Mucosa of descending colon (tissue), 3 donors: ENCODE data around the gene SND1. TPM values are rescaled to one million over a fixed set of nuclear protein-coding genes. Genes with fewer than 3 reads are reported as not detected.

Experiments
- ATAC-seq: fragments of 200-7000 bp; cut with Tn5 transposase; one replicate; pipeline ENCODE4 v1.9.1; 2020; ENCODE audit warnings: mild to moderate bottlenecking, moderate library complexity
- DNase-seq, 3 donors: peaks; one replicate each; pipeline ENCODE4 v3.0.0-alpha.2; 2020
- H3K36me3 ChIP-seq: fragments of 200-600 bp; one replicate; pipeline ENCODE4 v1.8.0; 2021; ENCODE audit warnings: low read depth, mild to moderate bottlenecking
- H3K4me1 ChIP-seq: fragments of 200-600 bp; one replicate; pipeline ENCODE4 v1.8.0; 2021; ENCODE audit warnings: low read depth, mild to moderate bottlenecking
- H3K4me3 ChIP-seq: fragments of 200-600 bp; one replicate; pipeline ENCODE4 v1.8.0; 2021; ENCODE audit warnings: mild to moderate bottlenecking
- H3K9me3 ChIP-seq: fragments of 200-600 bp; one replicate; pipeline ENCODE4 v1.8.0; 2021; ENCODE audit warnings: mild to moderate bottlenecking
- CTCF ChIP-seq: fragments of 200-600 bp; IDR thresholded peaks from one replicate; pipeline ENCODE4 v1.8.0; 2022; ENCODE audit warnings: antibody characterized with exemption, mild to moderate bottlenecking
- intact Hi-C, 2 donors: fragments of 100-400 bp; cut with DNase I in 1 of 2; cut with micrococcal nuclease in 1 of 2; formaldehyde crosslinking; loops; one replicate each; pipeline versions ENCODE4 v1.11.0 to v1.11.1; 2022; cut with DNase I, micrococcal nuclease
- total RNA-seq, 3 donors: library from RNA; stranded (reverse); fragmentation: NEBNext Ultra II Directional in 2 of 3; extraction: Animal tissue kit (Norgen Biotek cat#: 25700) in 2 of 3; gene quantifications; one replicate each; pipeline versions ENCODE4 v1.2.1 to v1.2.4, GENCODE V29; 2021 to 2023
- donor health status: DM: no; HTN: no; CAD: no; lungs with moderate emphysema.
- donor health status: DM: no; HTN: no; CAD: no.
- donor health status: DM: no; HTN: yes; CAD: no.

Gene SND1
- total RNA-seq, 3 donors from 2014 or later: 99.0 to 131 (median 106) TPM

GRCh38 chr7:127845522-127846214 is 193.7 kb downstream of the SND1 start:
- peaks cover 32% of the 10 kb centered on the region for H3K4me1 ChIP-seq
- H3K36me3 ChIP-seq: no peaks in the 10 kb centered on the region
- no peaks in the 10 kb centered on the region for H3K9me3 ChIP-seq
- intact Hi-C loops: no loop called here
- DNase-seq: no peak
- no peak overlapping the region for H3K4me3 ChIP-seq
- no peak for TF ChIP-seq CTCF
- no peak for ATAC-seq

GRCh38 chr7:127847641-127848040 is 195.6 kb downstream of the SND1 start:
- TF ChIP-seq CTCF: no peak
- ATAC-seq (peak; percentile 79), DNase-seq (peak in 1 of 3 donors; percentile 14)
- Histone ChIP-seq H3K9me3 (no peaks in the 10 kb centered on the region), H3K4me3 (no peak overlapping the region), H3K36me3 (no peaks in the 10 kb centered on the region), H3K4me1 (peaks cover 39% of the 10 kb centered on the region)
- intact Hi-C loops: no loop called here

DNA sequence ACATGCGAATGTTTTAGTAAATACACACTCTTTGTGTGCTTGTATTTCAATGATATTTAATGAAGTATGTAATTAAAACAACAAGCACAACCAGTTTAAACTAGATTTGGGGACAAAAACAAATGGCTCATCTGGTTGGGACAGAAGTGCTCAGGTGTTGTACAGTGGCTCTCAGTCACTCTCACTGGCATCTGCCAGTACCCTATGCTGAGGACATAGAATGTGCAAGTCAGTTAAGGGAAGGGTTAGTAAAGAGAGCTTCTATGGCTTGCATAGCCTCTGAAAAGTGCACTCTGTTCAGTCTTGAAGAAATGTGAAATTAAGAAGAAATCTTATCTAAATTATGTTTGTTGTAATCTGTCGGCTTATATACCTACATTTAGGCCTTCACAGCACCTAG is 196.2 kb downstream of the SND1 start:
- Histone ChIP-seq H3K9me3 (no peaks in the 10 kb centered on the region), H3K4me3 (no peak overlapping the region), H3K4me1 (peaks cover 37% of the 10 kb centered on the region), H3K36me3 (no peaks in the 10 kb centered on the region)
- intact Hi-C loops: no loop called here
- ATAC-seq (peak; percentile 12), DNase-seq (no peak)
- no peak for TF ChIP-seq CTCF

DNA sequence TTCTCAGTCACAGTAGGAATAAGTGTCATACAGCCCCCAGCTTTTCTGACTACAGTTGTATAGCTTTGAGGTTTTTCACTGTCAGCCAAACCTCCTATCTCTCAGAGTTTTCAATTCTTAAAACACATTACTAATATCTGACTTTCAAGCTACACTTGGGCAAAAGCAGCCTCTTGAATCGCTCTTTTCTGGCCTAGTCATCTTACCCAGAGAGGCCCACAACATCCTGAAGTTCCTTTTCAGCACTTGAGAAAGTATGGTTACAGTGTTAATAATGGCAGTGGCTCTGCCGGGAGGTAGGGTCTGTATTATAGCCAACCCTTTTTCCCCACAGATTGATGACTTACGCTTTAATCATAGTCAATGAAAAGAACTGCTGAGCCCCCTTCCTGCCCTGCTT is 198.2 kb downstream of the SND1 start:
- no peak for TF ChIP-seq CTCF
- DNase-seq (no peak), ATAC-seq (no peak)
- Histone ChIP-seq H3K4me3 (no peak overlapping the region), H3K36me3 (no peaks in the 10 kb centered on the region), H3K4me1 (peaks cover 18% of the 10 kb centered on the region), H3K9me3 (no peaks in the 10 kb centered on the region)
- intact Hi-C loops: no loop called here

GRCh38 chr7:127854383-127854782 is 202.4 kb downstream of the SND1 start:
- TF ChIP-seq CTCF: no peak
- Histone ChIP-seq H3K9me3 (no peaks in the 10 kb centered on the region), H3K36me3 (no peaks in the 10 kb centered on the region), H3K4me3 (no peak overlapping the region), H3K4me1 (peaks cover 7% of the 10 kb centered on the region)
- no peak for ATAC-seq
- no peak for DNase-seq
- intact Hi-C loops: no loop called here

GRCh38 chr7:127857464-127857841 is 205.5 kb downstream of the SND1 start:
- no peak for TF ChIP-seq CTCF
- no peaks in the 10 kb centered on the region for H3K4me1 ChIP-seq
- H3K4me3 ChIP-seq: no peak overlapping the region
- DNase-seq (no peak), ATAC-seq (no peak)
- no peaks in the 10 kb centered on the region for H3K9me3 ChIP-seq
- no peaks in the 10 kb centered on the region for H3K36me3 ChIP-seq
- intact Hi-C loops: no loop called here
